GM18858 (cell line): ENCODE results near the gene LONRF2.
"Not testable (repeated sequence)": the region's sequence is repeated elsewhere in the genome, so short reads cannot be mapped to it uniquely, and the experiment has no call there.

Source experiments
- ATAC-seq: cut with Tn5 transposase; IDR thresholded peaks from one replicate; pipeline ENCODE4 v1.9.1; 2021; ENCODE audit not compliant: unreplicated experiment

LONRF2 gene

GRCh38 chr2:100321866-100322820 is at the start of gene LONRF2:
Gene LONRF2 (minus strand): TSS chr2:100322501. CDS start chr2:100322093, 408 bp downstream.
- no peak for ATAC-seq

GRCh38 chr2:100367163-100367562 is 44.9 kb upstream of the LONRF2 start:
- no peak for ATAC-seq

GRCh38 chr2:100365434-100365833 is 43.1 kb upstream of the LONRF2 start:
- ATAC-seq: no peak

- not testable (repeated sequence) for ATAC-seq
These were observed 40.0 kb upstream of the LONRF2 start for GRCh38 chr2:100362269-100362668.

- ATAC-seq: no peak
These were observed 37.3 kb upstream of the LONRF2 start for GRCh38 chr2:100359576-100359975.

- ATAC-seq: no peak
These were observed 36.3 kb upstream of the LONRF2 start for GRCh38 chr2:100358554-100358953.

- ATAC-seq: no peak
These were observed 30.2 kb upstream of the LONRF2 start for GRCh38 chr2:100352521-100352920.

- no peak for ATAC-seq
These were observed 28.4 kb upstream of the LONRF2 start for GRCh38 chr2:100350661-100351185.

- not testable (repeated sequence) for ATAC-seq
These were observed 22.8 kb upstream of the LONRF2 start for GRCh38 chr2:100345144-100345543.

- no peak for ATAC-seq
These were observed 22.1 kb upstream of the LONRF2 start for GRCh38 chr2:100344433-100344832.

GRCh38 chr2:100342466-100342865 is 20.2 kb upstream of the LONRF2 start:
- ATAC-seq: not testable (repeated sequence)

- no peak for ATAC-seq
These were observed 17.5 kb upstream of the LONRF2 start for GRCh38 chr2:100339823-100340222.

- no peak for ATAC-seq
These were observed 12.6 kb upstream of the LONRF2 start for GRCh38 chr2:100334929-100335328.

GRCh38 chr2:100327742-100328141 is 5.4 kb upstream of the LONRF2 start:
- ATAC-seq: no peak

- no peak for ATAC-seq
These were observed 979 bp downstream of the LONRF2 start for GRCh38 chr2:100321179-100321865.

- ATAC-seq: no peak
These were observed 1.6 kb downstream of the LONRF2 start for GRCh38 chr2:100320547-100321178.

GRCh38 chr2:100317634-100318033 is 4.7 kb downstream of the LONRF2 start:
- ATAC-seq: no peak

GRCh38 chr2:100309973-100310719 is 12.2 kb downstream of the LONRF2 start:
- ATAC-seq: no peak

GRCh38 chr2:100309311-100309710 is 13.0 kb downstream of the LONRF2 start:
- ATAC-seq: no peak

- no peak for ATAC-seq
These were observed 18.6 kb downstream of the LONRF2 start for GRCh38 chr2:100303744-100304143.

GRCh38 chr2:100302585-100302892 is 19.8 kb downstream of the LONRF2 start:
- ATAC-seq: no peak
